H1 (cell line): ENCODE results near the gene IGFBP3. TPM values are rescaled to one million over a fixed set of nuclear protein-coding genes. Genes with fewer than 3 reads are reported as not detected.
A peak's percentile ranks its signal among the peaks of the same experiment; 100 is the strongest.

Experiments used
- ATF3 ChIP-seq: IDR thresholded peaks from 2 replicates; pipeline ENCODE4 v1.6.1; 2011; ENCODE audit warnings: low read depth, mild to moderate bottlenecking, low read length; ENCODE audit not compliant: insufficient read depth
- CBX8 ChIP-seq: fragments of 300-800, 300-1000 bp; sonication (generic); IDR thresholded peaks from 2 replicates; pipeline ENCODE4 v1.7.1; 2016; ENCODE audit warnings: low read depth, low read length, borderline replicate concordance
- E2F6 ChIP-seq: IDR thresholded peaks from 2 replicates; pipeline ENCODE4 v1.6.1; 2012; ENCODE audit warnings: inconsistent platforms
- GTF2F1 ChIP-seq: IDR thresholded peaks from 2 replicates; pipeline ENCODE4 v1.6.1; 2012; ENCODE audit warnings: low read depth, low read length, improper control_type of control experiment, borderline replicate concordance
- JUN ChIP-seq: IDR thresholded peaks from 2 replicates; pipeline ENCODE4 v1.6.1; 2011; ENCODE audit warnings: low read depth, mild to moderate bottlenecking, improper control_type of control experiment, low read length
- RAD21 ChIP-seq, 2 experiments: IDR thresholded peaks in 1 of 2; conservative IDR thresholded peaks in 1 of 2; 2 replicates each; pipeline ENCODE4 v1.6.1; 2011; ENCODE audit warnings: low read depth in 2 of 2, low read length in 2 of 2, improper control_type of control experiment in 1 of 2, inconsistent platforms in 1 of 2, mild to moderate bottlenecking in 1 of 2, moderate library complexity in 1 of 2
- SIX5 ChIP-seq: IDR thresholded peaks from 2 replicates; pipeline ENCODE4 v1.6.1; 2011; ENCODE audit warnings: mild to moderate bottlenecking, low read depth, low read length
- SUZ12 ChIP-seq: fragments of 200-600 bp; sonication (generic); IDR thresholded peaks from 2 replicates; pipeline ENCODE4 v1.6.1; 2012; ENCODE audit warnings: mild to moderate bottlenecking, inconsistent platforms, low read length, moderate library complexity, mixed read lengths
- TAF7 ChIP-seq: optimal IDR thresholded peaks from 2 replicates; pipeline ENCODE3; 2011; ENCODE audit warnings: low read depth, mild to moderate bottlenecking, inconsistent platforms, low read length, moderate library complexity, borderline replicate concordance
- polyA plus RNA-seq, 7 experiments: library from polyadenylated mRNA; depleted of rRNA in 3 of 7; stranded (reverse) in 5 of 7; unstranded in 2 of 7; fragments of >200 nt in 5 of 7; fragments of 200-250 nt in 2 of 7; gene quantifications; 1 replicate in 5 of 7; 2 replicates in 1 of 7; 4 replicates in 1 of 7; pipeline versions ENCODE4 v1.2.1 to v1.2.3, GENCODE V29; 2011 to 2013; ENCODE audit warnings: missing spikeins in 2 of 7, mixed read lengths in 2 of 7
- total RNA-seq: library from RNA; stranded (reverse); fragmentation: NEBNext Ultra II Directional; extraction: Animal tissue kit (Norgen Biotek cat#: 25700); gene quantifications from 2 replicates; pipeline ENCODE4 v1.2.1, GENCODE V29; 2021

The IGFBP3 gene
- total and polyA plus RNA-seq, 2 of the 8 experiments (the other 6 are each of a cell fraction or from before 2014, with no cell fraction given): 5.5 to 12.1 TPM

- 0 out of 2 replicates have a peak, but pooled peaks have one; percentile 17 for TF ChIP-seq ATF3
- TF ChIP-seq TAF7: peak; percentile 29
- peak; percentile 93 to 94 for TF ChIP-seq RAD21 (IDR thresholded peaks at IDR 0.05 in 1 of 2, conservative IDR thresholded peaks at IDR 0.05 in 1 of 2; ENCODE audit: low read depth in 2 of 2, low read length in 2 of 2)
- TF ChIP-seq CBX8: no peak
- no peak for TF ChIP-seq SUZ12
- no peak for TF ChIP-seq JUN
- TF ChIP-seq GTF2F1: no peak
- no peak for TF ChIP-seq SIX5
- TF ChIP-seq E2F6: no peak
Observed at GRCh38 chr7:45923290-45923689, 2.2 kb upstream of the IGFBP3 start (continued).
